Measurements from ENCODE around the gene VMP1. TPM values are rescaled to one million over a fixed set of nuclear protein-coding genes. Genes with fewer than 3 reads are reported as not detected.
A peak's percentile ranks its signal among the peaks of the same experiment; 100 is the strongest.

Gene VMP1
- 102 TPM for polyA plus RNA-seq (2013, experiment 1 of 2)
- polyA plus RNA-seq (2013, experiment 2 of 2) = 95.1 TPM

- Histone ChIP-seq H3K36me3 (ENCODE audit: control insufficient read depth, insufficient read depth, low read length) (peaks cover 26% of the 10 kb centered on the region), H3K9me3 (ENCODE audit: control insufficient read depth, low read length) (no peaks in the 10 kb centered on the region), H3K4me3 (ENCODE audit: extremely low read depth, insufficient read depth, low read length, poor library complexity, severe bottlenecking) (peak within 1 kb of the TSS; percentile 92), H3K4me1 (ENCODE audit: control insufficient read depth, insufficient read depth, low read length, poor library complexity, severe bottlenecking) (peaks cover 3% of the 10 kb centered on the region), H3K27ac (ENCODE audit: low read depth, low read length, severe bottlenecking) (peak within 1 kb of the TSS; percentile 96)
- WGBS, 2 experiments (ENCODE audit: insufficient coverage in 2 of 2) = 0% methylated on average over 33 to 35 of the region's 45 CpGs
Observed at GRCh38 chr17:59707149-59707970, at the start of gene VMP1, which contains the start of gene PTRH2. TSS of gene VMP1 (plus strand) at chr17:59707654. CDS start at chr17:59731447, 23,793 bp downstream. TSS of gene PTRH2 (minus strand) at chr17:59707430. CDS start at chr17:59697978, 9,452 bp downstream.

- H3K9me3 ChIP-seq (ENCODE audit: control insufficient read depth, low read length) = no peaks in the 10 kb centered on the region
- H3K4me1 ChIP-seq (ENCODE audit: control insufficient read depth, insufficient read depth, low read length, poor library complexity, severe bottlenecking) = peaks cover 7% of the 10 kb centered on the region
- no peak overlapping the region for H3K27ac ChIP-seq (ENCODE audit: low read depth, low read length, severe bottlenecking)
- whole genome bisulfite sequencing, 2 experiments (ENCODE audit: insufficient coverage in 2 of 2) = 80 to 82% methylated on average over 1 of the region's 5 CpGs
- no peak overlapping the region for H3K4me3 ChIP-seq (ENCODE audit: extremely low read depth, insufficient read depth, low read length, poor library complexity, severe bottlenecking)
- H3K36me3 ChIP-seq (ENCODE audit: control insufficient read depth, insufficient read depth, low read length) = peaks cover 79% of the 10 kb centered on the region
Observed at GRCh38 chr17:59666235-59666634, 41.2 kb upstream of the VMP1 start.

GRCh38 chr17:59668816-59669215, 38.6 kb upstream of the VMP1 start:
- Histone ChIP-seq H3K27ac (ENCODE audit: low read depth, low read length, severe bottlenecking) (no peak overlapping the region), H3K4me3 (ENCODE audit: extremely low read depth, insufficient read depth, low read length, poor library complexity, severe bottlenecking) (no peak overlapping the region), H3K36me3 (ENCODE audit: control insufficient read depth, insufficient read depth, low read length) (peaks cover 68% of the 10 kb centered on the region), H3K9me3 (ENCODE audit: control insufficient read depth, low read length) (no peaks in the 10 kb centered on the region), H3K4me1 (ENCODE audit: control insufficient read depth, insufficient read depth, low read length, poor library complexity, severe bottlenecking) (peaks cover 7% of the 10 kb centered on the region)
- 88 to 100% methylated on average over 1 to 2 of the region's 3 CpGs for WGBS, 2 experiments (ENCODE audit: insufficient coverage in 2 of 2)

DNA sequence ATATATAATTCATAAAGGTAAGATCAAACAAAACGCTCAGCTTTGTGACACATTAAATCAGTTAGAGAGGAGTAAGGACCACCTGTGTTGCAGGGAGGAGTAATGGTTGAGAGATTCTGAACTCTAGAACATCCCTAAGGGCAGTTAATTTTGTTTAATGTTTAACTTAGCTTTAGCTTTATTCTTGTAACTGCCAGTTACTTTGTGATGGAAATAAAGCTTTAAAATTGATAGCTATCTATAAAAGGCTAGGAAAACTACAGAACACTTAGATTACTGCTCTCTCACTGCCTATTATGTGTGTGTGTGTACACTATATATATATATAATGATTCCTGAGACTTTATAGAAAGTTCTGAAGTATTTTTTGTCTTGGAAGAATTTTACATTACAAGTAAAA, 38.0 kb upstream of the VMP1 start:
- Histone ChIP-seq H3K36me3 (ENCODE audit: control insufficient read depth, insufficient read depth, low read length) (peaks cover 68% of the 10 kb centered on the region), H3K27ac (ENCODE audit: low read depth, low read length, severe bottlenecking) (no peak overlapping the region), H3K9me3 (ENCODE audit: control insufficient read depth, low read length) (no peaks in the 10 kb centered on the region), H3K4me1 (ENCODE audit: control insufficient read depth, insufficient read depth, low read length, poor library complexity, severe bottlenecking) (peaks cover 7% of the 10 kb centered on the region), H3K4me3 (ENCODE audit: extremely low read depth, insufficient read depth, low read length, poor library complexity, severe bottlenecking) (no peak overlapping the region)
- no CpG with 5 or more reads among the region's 1 CpG for WGBS, 2 experiments (ENCODE audit: insufficient coverage in 2 of 2)

- Histone ChIP-seq H3K9me3 (ENCODE audit: control insufficient read depth, low read length) (no peaks in the 10 kb centered on the region), H3K27ac (ENCODE audit: low read depth, low read length, severe bottlenecking) (no peak overlapping the region), H3K4me3 (ENCODE audit: extremely low read depth, insufficient read depth, low read length, poor library complexity, severe bottlenecking) (no peak overlapping the region), H3K4me1 (ENCODE audit: control insufficient read depth, insufficient read depth, low read length, poor library complexity, severe bottlenecking) (peaks cover 7% of the 10 kb centered on the region), H3K36me3 (ENCODE audit: control insufficient read depth, insufficient read depth, low read length) (peaks cover 68% of the 10 kb centered on the region)
- no CpG with 5 or more reads among the region's 1 CpG for WGBS, 2 experiments (ENCODE audit: insufficient coverage in 2 of 2)
Observed at GRCh38 chr17:59669944-59670343, 37.5 kb upstream of the VMP1 start.

DNA sequence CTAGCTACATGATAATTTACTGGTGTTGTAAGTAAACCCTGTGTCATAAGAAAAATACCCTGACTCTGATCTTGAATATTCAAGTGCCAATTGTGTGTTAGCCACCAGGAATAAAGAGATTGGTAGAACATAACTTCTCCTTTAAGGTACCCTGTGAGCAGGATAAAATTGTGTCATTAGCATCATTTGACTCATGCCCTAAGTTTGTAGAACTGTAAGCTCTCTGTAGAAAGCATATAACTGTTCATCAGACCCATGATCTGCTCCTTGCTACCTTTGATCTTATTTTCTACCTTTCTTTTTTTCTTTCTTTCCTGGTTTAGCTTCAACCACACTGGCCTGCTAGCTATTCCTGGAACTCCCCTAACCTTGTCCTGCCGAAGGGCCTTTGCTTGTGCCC, 36.1 kb upstream of the VMP1 start:
- Histone ChIP-seq H3K4me3 (ENCODE audit: extremely low read depth, insufficient read depth, low read length, poor library complexity, severe bottlenecking) (no peak overlapping the region), H3K36me3 (ENCODE audit: control insufficient read depth, insufficient read depth, low read length) (peaks cover 70% of the 10 kb centered on the region), H3K4me1 (ENCODE audit: control insufficient read depth, insufficient read depth, low read length, poor library complexity, severe bottlenecking) (peaks cover 7% of the 10 kb centered on the region), H3K9me3 (ENCODE audit: control insufficient read depth, low read length) (no peaks in the 10 kb centered on the region), H3K27ac (ENCODE audit: low read depth, low read length, severe bottlenecking) (no peak overlapping the region)
- no CpG with 5 or more reads among the region's 1 CpG for WGBS, 2 experiments (ENCODE audit: insufficient coverage in 2 of 2)

GRCh38 chr17:59675231-59675630, 32.2 kb upstream of the VMP1 start:
- peaks cover 80% of the 10 kb centered on the region for H3K36me3 ChIP-seq (ENCODE audit: control insufficient read depth, insufficient read depth, low read length)
- H3K4me3 ChIP-seq (ENCODE audit: extremely low read depth, insufficient read depth, low read length, poor library complexity, severe bottlenecking) = no peak overlapping the region
- no peaks in the 10 kb centered on the region for H3K9me3 ChIP-seq (ENCODE audit: control insufficient read depth, low read length)
- WGBS, 2 experiments (ENCODE audit: insufficient coverage in 2 of 2) = 89% methylated on average over 1 of the region's 1 CpG; no CpG with 5 or more reads in 1 of the 2 experiments
- H3K27ac ChIP-seq (ENCODE audit: low read depth, low read length, severe bottlenecking) = no peak overlapping the region
- H3K4me1 ChIP-seq (ENCODE audit: control insufficient read depth, insufficient read depth, low read length, poor library complexity, severe bottlenecking) = no peaks in the 10 kb centered on the region

DNA sequence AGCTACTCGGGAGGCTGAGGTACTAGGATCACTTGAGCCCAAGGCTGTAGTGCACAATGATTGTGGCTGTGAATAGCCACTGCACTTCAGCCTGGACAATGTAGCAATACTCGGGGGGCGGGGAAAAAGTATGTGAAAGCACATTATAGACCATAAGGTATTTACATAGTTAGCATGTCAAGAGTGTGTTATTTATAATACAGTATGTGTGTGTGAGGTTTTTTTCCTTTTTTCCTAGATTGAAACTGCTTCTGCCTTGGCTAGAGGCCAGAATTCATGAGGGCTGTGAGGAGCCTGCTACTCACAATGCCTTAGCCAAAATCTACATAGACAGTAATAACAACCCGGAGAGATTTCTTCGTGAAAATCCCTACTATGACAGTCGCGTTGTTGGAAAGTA, 30.7 kb upstream of the VMP1 start:
- Histone ChIP-seq H3K4me1 (ENCODE audit: control insufficient read depth, insufficient read depth, low read length, poor library complexity, severe bottlenecking) (no peaks in the 10 kb centered on the region), H3K4me3 (ENCODE audit: extremely low read depth, insufficient read depth, low read length, poor library complexity, severe bottlenecking) (no peak overlapping the region), H3K27ac (ENCODE audit: low read depth, low read length, severe bottlenecking) (no peak overlapping the region), H3K9me3 (ENCODE audit: control insufficient read depth, low read length) (no peaks in the 10 kb centered on the region), H3K36me3 (ENCODE audit: control insufficient read depth, insufficient read depth, low read length) (peaks cover 83% of the 10 kb centered on the region)
- 96 to 97% methylated on average over 5 of the region's 7 CpGs for WGBS, 2 experiments (ENCODE audit: insufficient coverage in 2 of 2)

- no CpG with 5 or more reads among the region's 2 CpGs for WGBS, 2 experiments (ENCODE audit: insufficient coverage in 2 of 2)
- H3K36me3 ChIP-seq (ENCODE audit: control insufficient read depth, insufficient read depth, low read length) = peaks cover 90% of the 10 kb centered on the region
- H3K9me3 ChIP-seq (ENCODE audit: control insufficient read depth, low read length) = no peaks in the 10 kb centered on the region
- no peaks in the 10 kb centered on the region for H3K4me1 ChIP-seq (ENCODE audit: control insufficient read depth, insufficient read depth, low read length, poor library complexity, severe bottlenecking)
- no peak overlapping the region for H3K27ac ChIP-seq (ENCODE audit: low read depth, low read length, severe bottlenecking)
- H3K4me3 ChIP-seq (ENCODE audit: extremely low read depth, insufficient read depth, low read length, poor library complexity, severe bottlenecking) = no peak overlapping the region
Observed at GRCh38 chr17:59678918-59679317, 28.5 kb upstream of the VMP1 start.

GRCh38 chr17:59680314-59680713, 27.1 kb upstream of the VMP1 start:
- Histone ChIP-seq H3K4me3 (ENCODE audit: extremely low read depth, insufficient read depth, low read length, poor library complexity, severe bottlenecking) (no peak overlapping the region), H3K36me3 (ENCODE audit: control insufficient read depth, insufficient read depth, low read length) (peaks cover 90% of the 10 kb centered on the region), H3K27ac (ENCODE audit: low read depth, low read length, severe bottlenecking) (no peak overlapping the region), H3K9me3 (ENCODE audit: control insufficient read depth, low read length) (no peaks in the 10 kb centered on the region), H3K4me1 (ENCODE audit: control insufficient read depth, insufficient read depth, low read length, poor library complexity, severe bottlenecking) (no peaks in the 10 kb centered on the region)
- WGBS, 2 experiments (ENCODE audit: insufficient coverage in 2 of 2) = 100% methylated on average over 1 of the region's 4 CpGs; no CpG with 5 or more reads in 1 of the 2 experiments

GRCh38 chr17:59683283-59683682, 24.2 kb upstream of the VMP1 start:
- peaks cover 91% of the 10 kb centered on the region for H3K36me3 ChIP-seq (ENCODE audit: control insufficient read depth, insufficient read depth, low read length)

More at GRCh38 chr17:59683283-59683682, 24.2 kb upstream of the VMP1 start:
- Histone ChIP-seq H3K4me1 (ENCODE audit: control insufficient read depth, insufficient read depth, low read length, poor library complexity, severe bottlenecking) (no peaks in the 10 kb centered on the region), H3K4me3 (ENCODE audit: extremely low read depth, insufficient read depth, low read length, poor library complexity, severe bottlenecking) (no peak overlapping the region), H3K9me3 (ENCODE audit: control insufficient read depth, low read length) (no peaks in the 10 kb centered on the region), H3K27ac (ENCODE audit: low read depth, low read length, severe bottlenecking) (no peak overlapping the region)
